ENCODE data around the gene ZMIZ1. TPM values are rescaled to one million over a fixed set of nuclear protein-coding genes. Genes with fewer than 3 reads are reported as not detected.

The ZMIZ1 gene
- total and polyA plus RNA-seq, 5 donors from 2014 or later = 1.5 to 34.8 (median 2.2) TPM

DNA sequence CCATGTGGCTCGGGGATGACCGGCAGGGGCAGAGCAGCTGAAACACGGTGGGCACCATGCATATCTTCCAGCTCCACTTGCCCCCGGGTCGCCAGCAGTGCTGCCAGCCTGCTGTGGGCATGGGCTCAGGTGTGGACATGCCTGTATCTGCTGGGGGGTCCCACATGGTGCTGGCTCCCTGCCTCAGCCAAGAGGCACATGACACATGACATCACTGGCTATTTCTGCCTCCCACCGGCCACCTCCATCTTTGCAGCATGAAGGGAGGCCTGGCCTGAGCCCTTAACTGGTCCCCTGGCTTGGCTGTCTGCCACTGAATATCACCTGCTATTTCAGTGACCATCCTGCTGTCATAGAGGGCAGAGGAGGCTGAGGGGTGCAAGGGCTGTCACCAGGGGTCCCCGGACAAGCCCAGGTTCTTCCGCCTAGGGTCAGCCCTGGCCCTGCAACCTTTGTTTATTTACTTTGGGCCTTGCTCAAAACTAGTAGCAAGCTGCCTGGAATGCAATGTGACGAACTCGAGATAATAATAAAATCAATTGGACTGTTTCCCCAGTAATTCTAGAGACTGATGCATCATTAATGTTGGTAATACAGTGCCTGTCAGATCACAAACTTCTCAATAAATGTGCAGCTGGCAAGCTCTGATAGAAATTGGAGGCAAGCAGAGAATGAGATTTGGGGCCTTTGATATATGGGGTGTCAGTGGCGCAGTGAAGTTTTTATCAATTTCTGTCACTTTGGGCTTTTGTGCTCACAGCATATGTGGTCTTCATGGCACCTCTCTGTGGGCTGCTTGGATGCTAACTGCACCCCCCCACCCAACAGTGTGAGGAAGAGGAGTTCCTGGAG is 28.5 kb downstream of the ZMIZ1 start:
- Histone ChIP-seq H3K27me3 (ENCODE audit: control insufficient read depth, insufficient read depth, low read length) (no peaks in the 10 kb centered on the region), H3K9me3 (ENCODE audit: control insufficient read depth in 2 of 2, low read length in 2 of 2) (no peaks in the 10 kb centered on the region), H3K4me1 (ENCODE audit: control insufficient read depth, insufficient read depth, low read length, poor library complexity, severe bottlenecking) (peaks cover 11% of the 10 kb centered on the region), H3K27ac (ENCODE audit: insufficient read depth, low read length, poor library complexity, severe bottlenecking) (no peak overlapping the region), H3K36me3 (ENCODE audit: control insufficient read depth, insufficient read depth, low read length) (no peaks in the 10 kb centered on the region), H3K4me3 (ENCODE audit: low read depth, low read length) (no peak overlapping the region)
- H3K4me3 Mint-ChIP-seq = no peak overlapping the region
- H3K9me3 Mint-ChIP-seq = peaks cover 0 to 1% (median 0%) of the 10 kb centered on the region in 7 donors
- H3K4me1 Mint-ChIP-seq = peaks cover 0 to 71% (median 23%) of the 10 kb centered on the region in 4 donors
- ATAC-seq (ENCODE audit: low read depth in 2 of 2) = no peak
- H3K27me3 Mint-ChIP-seq = no peaks in the 10 kb centered on the region
- DNase-seq = no peak
- peak overlapping the region in 1 of 3 donors; percentile 83 for H3K27ac Mint-ChIP-seq
- no peaks in the 10 kb centered on the region for H3K36me3 Mint-ChIP-seq

DNA sequence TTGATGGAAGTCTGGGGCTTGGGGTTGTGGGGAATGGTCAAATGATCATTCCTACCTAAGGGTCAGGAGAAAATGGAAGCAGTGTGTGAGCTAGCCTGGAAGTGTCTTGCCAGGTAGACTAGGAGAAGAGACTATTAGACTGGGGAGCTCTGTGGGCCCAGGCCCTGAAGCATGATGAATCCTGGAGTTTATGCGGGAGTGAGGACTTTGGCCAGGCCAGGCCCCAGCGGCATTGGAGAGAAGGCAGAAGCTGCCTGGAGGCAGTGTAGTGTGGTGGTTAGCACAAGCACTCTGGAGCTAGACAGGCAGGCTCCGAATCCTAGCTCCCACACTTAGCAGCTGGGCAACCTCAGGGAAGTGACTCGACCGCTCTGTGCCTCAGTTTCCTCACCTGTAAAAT is 29.3 kb downstream of the ZMIZ1 start:
- no peaks in the 10 kb centered on the region for H3K27me3 Mint-ChIP-seq
- H3K4me1 Mint-ChIP-seq = peaks cover 0 to 73% (median 27%) of the 10 kb centered on the region in 4 donors
- H3K27ac ChIP-seq (ENCODE audit: insufficient read depth, low read length, poor library complexity, severe bottlenecking) = no peak overlapping the region
- DNase-seq (no peak), ATAC-seq (ENCODE audit: low read depth in 2 of 2) (no peak)
- no peaks in the 10 kb centered on the region for H3K9me3 ChIP-seq (ENCODE audit: control insufficient read depth in 2 of 2, low read length in 2 of 2)
- H3K27me3 ChIP-seq (ENCODE audit: control insufficient read depth, insufficient read depth, low read length) = no peaks in the 10 kb centered on the region
- no peaks in the 10 kb centered on the region for H3K36me3 Mint-ChIP-seq
- peaks cover 14% of the 10 kb centered on the region for H3K4me1 ChIP-seq (ENCODE audit: control insufficient read depth, insufficient read depth, low read length, poor library complexity, severe bottlenecking)
- H3K9me3 Mint-ChIP-seq = peaks cover 0 to 1% (median 0%) of the 10 kb centered on the region in 7 donors
- H3K4me3 ChIP-seq (ENCODE audit: low read depth, low read length) = no peak overlapping the region
- H3K4me3 Mint-ChIP-seq = no peak overlapping the region
- no peak overlapping the region for H3K27ac Mint-ChIP-seq
- H3K36me3 ChIP-seq (ENCODE audit: control insufficient read depth, insufficient read depth, low read length) = no peaks in the 10 kb centered on the region

DNA sequence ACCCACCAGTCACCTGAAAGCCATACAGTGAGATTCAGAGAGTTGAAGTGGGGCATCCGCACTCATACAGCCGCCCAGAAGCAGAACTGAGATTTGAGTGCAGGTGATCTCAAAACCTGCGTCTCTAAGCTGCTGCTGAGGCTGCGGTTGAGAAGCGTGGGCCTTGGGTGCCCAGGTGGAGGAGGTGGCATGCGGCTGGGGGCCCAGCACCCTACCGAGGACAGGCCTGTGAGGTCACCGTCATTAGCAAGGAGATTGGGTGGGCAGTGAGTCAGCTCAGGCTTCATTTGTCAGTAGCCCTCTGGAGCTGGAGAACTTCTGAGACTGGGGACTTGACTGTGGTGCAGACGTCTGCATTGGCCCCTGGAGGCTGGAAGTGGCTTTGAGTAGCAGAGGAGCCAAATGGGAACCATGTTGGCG is 29.8 kb downstream of the ZMIZ1 start:
- H3K4me1 Mint-ChIP-seq = peaks cover 0 to 75% (median 28%) of the 10 kb centered on the region in 4 donors
- Histone ChIP-seq H3K27ac (ENCODE audit: insufficient read depth, low read length, poor library complexity, severe bottlenecking) (no peak overlapping the region), H3K4me1 (ENCODE audit: control insufficient read depth, insufficient read depth, low read length, poor library complexity, severe bottlenecking) (peaks cover 15% of the 10 kb centered on the region), H3K36me3 (ENCODE audit: control insufficient read depth, insufficient read depth, low read length) (no peaks in the 10 kb centered on the region), H3K4me3 (ENCODE audit: low read depth, low read length) (no peak overlapping the region), H3K27me3 (ENCODE audit: control insufficient read depth, insufficient read depth, low read length) (no peaks in the 10 kb centered on the region), H3K9me3 (ENCODE audit: control insufficient read depth in 2 of 2, low read length in 2 of 2) (no peaks in the 10 kb centered on the region)
- H3K9me3 Mint-ChIP-seq = peaks cover 0 to 1% (median 0%) of the 10 kb centered on the region in 7 donors
- DNase-seq (no peak), ATAC-seq (ENCODE audit: low read depth in 2 of 2) (no peak)
- H3K4me3 Mint-ChIP-seq = peak overlapping the region in 1 of 4 donors; percentile 48
- no peaks in the 10 kb centered on the region for H3K36me3 Mint-ChIP-seq
- H3K27me3 Mint-ChIP-seq = no peaks in the 10 kb centered on the region
- H3K27ac Mint-ChIP-seq = no peak overlapping the region

DNA sequence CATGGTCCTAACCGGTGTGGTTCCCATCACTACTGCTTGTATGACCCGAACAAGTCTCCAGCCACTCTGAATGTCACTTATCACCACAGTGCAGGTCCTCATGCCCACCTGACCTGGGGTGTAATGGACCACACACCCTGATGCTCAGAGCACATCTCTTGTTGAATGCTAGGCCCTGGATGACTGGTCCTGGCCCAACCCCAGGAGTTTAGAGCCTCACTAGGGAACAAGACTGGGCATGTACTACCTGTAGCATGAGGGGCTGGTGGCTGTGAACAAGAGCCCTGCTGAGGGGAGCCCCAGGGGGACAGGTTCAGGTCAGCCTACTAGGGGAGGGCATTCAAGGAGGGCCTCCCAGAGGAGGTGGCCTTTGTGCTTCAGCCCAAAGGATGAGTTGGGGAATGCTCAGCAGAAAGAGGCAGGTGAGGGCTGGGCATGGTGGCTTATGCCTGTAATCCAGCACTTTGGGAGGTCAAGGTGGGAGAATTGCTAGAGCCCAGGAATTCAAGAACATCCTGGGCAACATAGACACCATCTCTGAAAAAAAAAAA is 31.2 kb downstream of the ZMIZ1 start:
- no peak overlapping the region for H3K4me3 ChIP-seq (ENCODE audit: low read depth, low read length)
- peaks cover 15% of the 10 kb centered on the region for H3K4me1 ChIP-seq (ENCODE audit: control insufficient read depth, insufficient read depth, low read length, poor library complexity, severe bottlenecking)
- no peaks in the 10 kb centered on the region for H3K36me3 ChIP-seq (ENCODE audit: control insufficient read depth, insufficient read depth, low read length)
- H3K9me3 Mint-ChIP-seq = peaks cover 0 to 1% (median 0%) of the 10 kb centered on the region in 7 donors
- H3K4me1 Mint-ChIP-seq = peaks cover 6 to 81% (median 31%) of the 10 kb centered on the region in 4 donors
- peak overlapping the region in 1 of 4 donors; percentile 26 for H3K4me3 Mint-ChIP-seq
- no peaks in the 10 kb centered on the region for H3K9me3 ChIP-seq (ENCODE audit: control insufficient read depth in 2 of 2, low read length in 2 of 2)
- H3K27ac ChIP-seq (ENCODE audit: insufficient read depth, low read length, poor library complexity, severe bottlenecking) = no peak overlapping the region
- H3K27me3 ChIP-seq (ENCODE audit: control insufficient read depth, insufficient read depth, low read length) = no peaks in the 10 kb centered on the region
- H3K27ac Mint-ChIP-seq = peak overlapping the region in 1 of 3 donors; percentile 32
- ATAC-seq (ENCODE audit: low read depth in 2 of 2) (no peak), DNase-seq (no peak)
- H3K36me3 Mint-ChIP-seq = no peaks in the 10 kb centered on the region
- no peaks in the 10 kb centered on the region for H3K27me3 Mint-ChIP-seq

DNA sequence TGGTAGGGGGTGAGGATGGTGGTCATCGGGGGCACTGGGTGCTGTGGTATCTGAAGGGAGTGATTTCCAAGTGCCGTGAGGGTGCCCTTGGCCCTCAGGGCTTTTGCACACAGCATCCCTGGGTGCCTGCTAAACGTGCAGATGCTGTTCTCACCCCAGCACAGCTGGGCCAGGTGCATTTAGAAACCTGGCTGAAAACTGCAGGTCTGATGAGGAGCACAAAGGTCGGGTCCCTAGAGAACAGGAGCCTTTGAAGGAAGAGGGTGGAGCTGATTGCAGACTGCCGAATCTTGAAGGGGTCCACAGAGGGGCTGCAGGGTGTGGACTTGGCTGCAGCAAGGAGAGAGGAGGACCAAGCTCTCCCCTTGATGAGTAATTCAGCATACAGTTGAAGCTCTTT is 32.0 kb downstream of the ZMIZ1 start:
- Histone ChIP-seq H3K4me3 (ENCODE audit: low read depth, low read length) (no peak overlapping the region), H3K9me3 (ENCODE audit: control insufficient read depth in 2 of 2, low read length in 2 of 2) (no peaks in the 10 kb centered on the region), H3K4me1 (ENCODE audit: control insufficient read depth, insufficient read depth, low read length, poor library complexity, severe bottlenecking) (peaks cover 15% of the 10 kb centered on the region), H3K36me3 (ENCODE audit: control insufficient read depth, insufficient read depth, low read length) (no peaks in the 10 kb centered on the region), H3K27ac (ENCODE audit: insufficient read depth, low read length, poor library complexity, severe bottlenecking) (no peak overlapping the region), H3K27me3 (ENCODE audit: control insufficient read depth, insufficient read depth, low read length) (no peaks in the 10 kb centered on the region)
- ATAC-seq (ENCODE audit: low read depth in 2 of 2) (no peak), DNase-seq (no peak)
- H3K27me3 Mint-ChIP-seq = no peaks in the 10 kb centered on the region
- peak overlapping the region in 2 of 3 donors; percentile 67 to 74 for H3K27ac Mint-ChIP-seq
- no peaks in the 10 kb centered on the region for H3K36me3 Mint-ChIP-seq
- H3K4me3 Mint-ChIP-seq = peak overlapping the region in 2 of 4 donors; percentile 31 to 56
- peaks cover 0 to 1% (median 0%) of the 10 kb centered on the region in 7 donors for H3K9me3 Mint-ChIP-seq
- peaks cover 6 to 82% (median 29%) of the 10 kb centered on the region in 4 donors for H3K4me1 Mint-ChIP-seq

DNA sequence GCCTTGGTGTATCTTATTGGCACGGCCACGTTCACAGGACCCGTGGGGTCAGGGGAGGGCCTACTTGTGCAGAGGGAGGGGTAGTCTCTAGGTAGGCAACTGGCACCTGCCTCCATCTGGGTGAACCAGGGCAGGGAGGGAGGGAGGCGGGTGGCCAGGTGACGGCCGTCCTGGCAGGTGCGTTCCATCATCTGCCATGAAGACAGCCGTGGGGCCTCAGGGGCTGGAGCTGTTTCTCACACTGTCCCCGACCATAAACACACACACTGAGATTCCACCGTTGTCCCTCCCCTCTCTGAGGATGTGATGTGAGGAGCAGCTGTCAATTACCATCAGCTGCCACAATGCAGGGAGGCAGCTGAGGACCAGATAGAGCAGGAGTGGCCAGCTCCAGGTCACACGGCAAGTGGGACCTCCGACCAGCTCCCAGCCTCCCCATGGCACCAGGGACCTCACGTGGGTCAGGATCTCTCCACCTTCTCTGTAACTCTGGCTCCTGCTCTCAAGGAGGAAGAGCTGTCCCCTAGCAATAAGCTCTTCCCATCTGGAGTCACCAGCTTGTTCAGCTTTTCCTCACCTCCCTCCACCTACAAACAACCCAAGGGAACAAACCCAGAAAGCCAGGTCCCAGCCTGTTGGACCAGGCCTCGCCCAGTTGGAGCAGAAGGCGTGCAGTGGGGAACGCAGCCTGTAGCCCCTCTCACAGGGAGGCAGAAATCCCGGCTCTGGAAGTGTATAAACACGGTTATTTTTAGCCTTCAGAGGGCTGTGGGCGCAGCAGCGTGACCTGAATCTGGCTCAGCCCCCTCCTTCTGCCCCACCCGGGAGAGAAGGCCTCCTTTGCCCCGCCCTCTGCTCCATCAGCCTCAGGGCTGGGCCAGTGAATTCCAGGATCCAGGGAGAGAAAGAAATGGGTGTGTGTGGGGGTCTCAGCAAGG is 33.1 kb downstream of the ZMIZ1 start:
- ATAC-seq (ENCODE audit: low read depth in 2 of 2) (no peak), DNase-seq (no peak)
- Histone ChIP-seq H3K4me1 (ENCODE audit: control insufficient read depth, insufficient read depth, low read length, poor library complexity, severe bottlenecking) (peaks cover 15% of the 10 kb centered on the region), H3K9me3 (ENCODE audit: control insufficient read depth in 2 of 2, low read length in 2 of 2) (no peaks in the 10 kb centered on the region), H3K27me3 (ENCODE audit: control insufficient read depth, insufficient read depth, low read length) (no peaks in the 10 kb centered on the region), H3K4me3 (ENCODE audit: low read depth, low read length) (no peak overlapping the region), H3K36me3 (ENCODE audit: control insufficient read depth, insufficient read depth, low read length) (no peaks in the 10 kb centered on the region), H3K27ac (ENCODE audit: insufficient read depth, low read length, poor library complexity, severe bottlenecking) (no peak overlapping the region)
- H3K36me3 Mint-ChIP-seq = no peaks in the 10 kb centered on the region
- no peaks in the 10 kb centered on the region for H3K27me3 Mint-ChIP-seq
- peak overlapping the region in 1 of 3 donors; percentile 79 for H3K27ac Mint-ChIP-seq
- H3K9me3 Mint-ChIP-seq = peaks cover 0 to 1% (median 0%) of the 10 kb centered on the region in 7 donors
- H3K4me1 Mint-ChIP-seq = peaks cover 6 to 80% (median 27%) of the 10 kb centered on the region in 4 donors
- H3K4me3 Mint-ChIP-seq = peak overlapping the region in 1 of 4 donors; percentile 64

DNA sequence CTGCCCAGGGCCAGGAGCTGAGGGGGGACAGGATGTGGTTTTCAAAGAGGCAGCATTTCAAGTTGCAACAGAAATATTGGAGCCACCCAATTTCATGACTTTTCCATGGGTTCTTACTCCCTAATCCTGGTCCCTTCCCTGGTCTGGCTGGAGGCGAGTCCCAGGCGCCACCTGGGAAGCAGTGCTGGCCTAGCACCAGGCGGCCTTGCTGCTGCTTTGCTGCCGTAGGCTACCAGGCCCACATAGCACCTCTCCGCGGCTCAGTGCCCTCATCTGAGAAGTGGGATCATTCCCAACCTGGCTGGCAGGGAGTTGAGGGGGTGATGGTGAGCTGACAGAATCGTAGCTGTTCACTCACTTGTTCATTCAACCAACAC is 33.7 kb downstream of the ZMIZ1 start:
- Histone ChIP-seq H3K36me3 (ENCODE audit: control insufficient read depth, insufficient read depth, low read length) (no peaks in the 10 kb centered on the region), H3K9me3 (ENCODE audit: control insufficient read depth in 2 of 2, low read length in 2 of 2) (no peaks in the 10 kb centered on the region), H3K4me3 (ENCODE audit: low read depth, low read length) (no peak overlapping the region), H3K27ac (ENCODE audit: insufficient read depth, low read length, poor library complexity, severe bottlenecking) (no peak overlapping the region), H3K4me1 (ENCODE audit: control insufficient read depth, insufficient read depth, low read length, poor library complexity, severe bottlenecking) (peaks cover 15% of the 10 kb centered on the region), H3K27me3 (ENCODE audit: control insufficient read depth, insufficient read depth, low read length) (no peaks in the 10 kb centered on the region)
- H3K27me3 Mint-ChIP-seq = no peaks in the 10 kb centered on the region
- peaks cover 0 to 1% (median 0%) of the 10 kb centered on the region in 7 donors for H3K9me3 Mint-ChIP-seq
- DNase-seq (no peak), ATAC-seq (ENCODE audit: low read depth in 2 of 2) (no peak)
- H3K36me3 Mint-ChIP-seq = no peaks in the 10 kb centered on the region
- H3K4me3 Mint-ChIP-seq = peak overlapping the region in 1 of 4 donors; percentile 31
- no peak overlapping the region for H3K27ac Mint-ChIP-seq
- H3K4me1 Mint-ChIP-seq = peaks cover 6 to 79% (median 27%) of the 10 kb centered on the region in 4 donors

All from CD4-positive, CD25-positive, alpha-beta regulatory T cell (primary cell).